ENCODE results near the gene MYEF2.

The MYEF2 gene

GRCh38 chr15:48120745-48121144, 57.4 kb downstream of the MYEF2 start, which contains the start of gene SLC24A5:
Gene SLC24A5 (plus strand): TSS chr15:48120990. CDS start chr15:48121045, 55 bp downstream.
- Histone ChIP-seq H3K27me3 (ENCODE audit: insufficient read depth, insufficient read length) (no peaks in the 10 kb centered on the region), H3K4me3 (ENCODE audit: insufficient read length, low read depth) (no peak within 1 kb of the TSS), H3K36me3 (ENCODE audit: insufficient read depth, insufficient read length, low read length) (no peaks in the 10 kb centered on the region), H3K9ac (ENCODE audit: insufficient read length, low read depth) (no peak within 1 kb of the TSS), H3K9me3 (ENCODE audit: insufficient read depth, low read length) (no peaks in the 10 kb centered on the region), H3K4me1 (ENCODE audit: insufficient read depth, insufficient read length) (no peaks in the 10 kb centered on the region)
- DNase-seq (ENCODE audit: low read depth, low spot score): no peak
- TF ChIP-seq ZNF274 (IDR thresholded peaks at IDR 0.05; ENCODE audit: low read depth, low read length) (no peak), SUZ12 (IDR thresholded peaks at IDR 0.05; ENCODE audit: extremely low read depth, insufficient read depth, insufficient read length) (no peak), YY1 (IDR thresholded peaks at IDR 0.05; ENCODE audit: insufficient read depth, insufficient read length) (no peak)

- no peaks in the 10 kb centered on the region for H3K9me3 ChIP-seq (ENCODE audit: insufficient read depth, low read length)
- no peak for DNase-seq (ENCODE audit: low read depth, low spot score)
- no peak overlapping the region for H3K9ac ChIP-seq (ENCODE audit: insufficient read length, low read depth)
- H3K36me3 ChIP-seq (ENCODE audit: insufficient read depth, insufficient read length, low read length): no peaks in the 10 kb centered on the region
- no peak for TF ChIP-seq YY1 (IDR thresholded peaks at IDR 0.05; ENCODE audit: insufficient read depth, insufficient read length)
- no peak for TF ChIP-seq SUZ12 (IDR thresholded peaks at IDR 0.05; ENCODE audit: extremely low read depth, insufficient read depth, insufficient read length)
- no peak for TF ChIP-seq ZNF274 (IDR thresholded peaks at IDR 0.05; ENCODE audit: low read depth, low read length)
- H3K4me3 ChIP-seq (ENCODE audit: insufficient read length, low read depth): no peak overlapping the region
- no peaks in the 10 kb centered on the region for H3K4me1 ChIP-seq (ENCODE audit: insufficient read depth, insufficient read length)
- H3K27me3 ChIP-seq (ENCODE audit: insufficient read depth, insufficient read length): no peaks in the 10 kb centered on the region
These were observed 58.8 kb downstream of the MYEF2 start for GRCh38 chr15:48119277-48119676.

- H3K4me1 ChIP-seq (ENCODE audit: insufficient read depth, insufficient read length): no peaks in the 10 kb centered on the region
- DNase-seq (ENCODE audit: low read depth, low spot score): peak; percentile 46
- H3K4me3 ChIP-seq (ENCODE audit: insufficient read length, low read depth): no peak overlapping the region
- TF ChIP-seq SUZ12 (IDR thresholded peaks at IDR 0.05; ENCODE audit: extremely low read depth, insufficient read depth, insufficient read length) (no peak), YY1 (IDR thresholded peaks at IDR 0.05; ENCODE audit: insufficient read depth, insufficient read length) (no peak), ZNF274 (IDR thresholded peaks at IDR 0.05; ENCODE audit: low read depth, low read length) (no peak)
- no peaks in the 10 kb centered on the region for H3K9me3 ChIP-seq (ENCODE audit: insufficient read depth, low read length)
- no peaks in the 10 kb centered on the region for H3K36me3 ChIP-seq (ENCODE audit: insufficient read depth, insufficient read length, low read length)
- no peak overlapping the region for H3K9ac ChIP-seq (ENCODE audit: insufficient read length, low read depth)
- H3K27me3 ChIP-seq (ENCODE audit: insufficient read depth, insufficient read length): no peaks in the 10 kb centered on the region
These were observed 65.9 kb downstream of the MYEF2 start for GRCh38 chr15:48112242-48112641.

GRCh38 chr15:48109856-48110531, 68.1 kb downstream of the MYEF2 start:
- no peak for DNase-seq (ENCODE audit: low read depth, low spot score)
- Histone ChIP-seq H3K27me3 (ENCODE audit: insufficient read depth, insufficient read length) (no peaks in the 10 kb centered on the region), H3K9me3 (ENCODE audit: insufficient read depth, low read length) (no peaks in the 10 kb centered on the region)

GRCh38 chr15:48109212-48109611, 68.9 kb downstream of the MYEF2 start:
- no peaks in the 10 kb centered on the region for H3K27me3 ChIP-seq (ENCODE audit: insufficient read depth, insufficient read length)
- no peak overlapping the region for H3K4me3 ChIP-seq (ENCODE audit: insufficient read length, low read depth)
- DNase-seq (ENCODE audit: low read depth, low spot score): no peak

More at GRCh38 chr15:48109856-48110531, 68.1 kb downstream of the MYEF2 start:
- H3K9ac ChIP-seq (ENCODE audit: insufficient read length, low read depth): no peak overlapping the region
- no peak for TF ChIP-seq SUZ12 (IDR thresholded peaks at IDR 0.05; ENCODE audit: extremely low read depth, insufficient read depth, insufficient read length)
- TF ChIP-seq ZNF274 (IDR thresholded peaks at IDR 0.05; ENCODE audit: low read depth, low read length): no peak
- no peak for TF ChIP-seq YY1 (IDR thresholded peaks at IDR 0.05; ENCODE audit: insufficient read depth, insufficient read length)
- no peaks in the 10 kb centered on the region for H3K36me3 ChIP-seq (ENCODE audit: insufficient read depth, insufficient read length, low read length)
- H3K4me3 ChIP-seq (ENCODE audit: insufficient read length, low read depth): no peak overlapping the region
- H3K4me1 ChIP-seq (ENCODE audit: insufficient read depth, insufficient read length): no peaks in the 10 kb centered on the region

GRCh38 chr15:48105936-48106335, 72.2 kb downstream of the MYEF2 start:
- TF ChIP-seq YY1 (IDR thresholded peaks at IDR 0.05; ENCODE audit: insufficient read depth, insufficient read length) (no peak), SUZ12 (IDR thresholded peaks at IDR 0.05; ENCODE audit: extremely low read depth, insufficient read depth, insufficient read length) (no peak), ZNF274 (IDR thresholded peaks at IDR 0.05; ENCODE audit: low read depth, low read length) (no peak)
- Histone ChIP-seq H3K27me3 (ENCODE audit: insufficient read depth, insufficient read length) (no peaks in the 10 kb centered on the region), H3K4me1 (ENCODE audit: insufficient read depth, insufficient read length) (no peaks in the 10 kb centered on the region), H3K9ac (ENCODE audit: insufficient read length, low read depth) (no peak overlapping the region), H3K4me3 (ENCODE audit: insufficient read length, low read depth) (no peak overlapping the region), H3K36me3 (ENCODE audit: insufficient read depth, insufficient read length, low read length) (no peaks in the 10 kb centered on the region), H3K9me3 (ENCODE audit: insufficient read depth, low read length) (no peaks in the 10 kb centered on the region)
- no peak for DNase-seq (ENCODE audit: low read depth, low spot score)

More at GRCh38 chr15:48109212-48109611, 68.9 kb downstream of the MYEF2 start:
- Histone ChIP-seq H3K9ac (ENCODE audit: insufficient read length, low read depth) (no peak overlapping the region), H3K36me3 (ENCODE audit: insufficient read depth, insufficient read length, low read length) (no peaks in the 10 kb centered on the region), H3K4me1 (ENCODE audit: insufficient read depth, insufficient read length) (no peaks in the 10 kb centered on the region), H3K9me3 (ENCODE audit: insufficient read depth, low read length) (no peaks in the 10 kb centered on the region)
- TF ChIP-seq ZNF274 (IDR thresholded peaks at IDR 0.05; ENCODE audit: low read depth, low read length) (no peak), YY1 (IDR thresholded peaks at IDR 0.05; ENCODE audit: insufficient read depth, insufficient read length) (no peak), SUZ12 (IDR thresholded peaks at IDR 0.05; ENCODE audit: extremely low read depth, insufficient read depth, insufficient read length) (no peak)

GRCh38 chr15:48103647-48104046, 74.4 kb downstream of the MYEF2 start:
- Histone ChIP-seq H3K9ac (ENCODE audit: insufficient read length, low read depth) (no peak overlapping the region), H3K27me3 (ENCODE audit: insufficient read depth, insufficient read length) (no peaks in the 10 kb centered on the region), H3K36me3 (ENCODE audit: insufficient read depth, insufficient read length, low read length) (no peaks in the 10 kb centered on the region), H3K4me3 (ENCODE audit: insufficient read length, low read depth) (no peak overlapping the region), H3K9me3 (ENCODE audit: insufficient read depth, low read length) (no peaks in the 10 kb centered on the region), H3K4me1 (ENCODE audit: insufficient read depth, insufficient read length) (no peaks in the 10 kb centered on the region)
- DNase-seq (ENCODE audit: low read depth, low spot score): no peak
- no peak for TF ChIP-seq ZNF274 (IDR thresholded peaks at IDR 0.05; ENCODE audit: low read depth, low read length)
- TF ChIP-seq SUZ12 (IDR thresholded peaks at IDR 0.05; ENCODE audit: extremely low read depth, insufficient read depth, insufficient read length): no peak
